ENCODE measurements around the gene DNAJC18. TPM values are rescaled to one million over a fixed set of nuclear protein-coding genes. Genes with fewer than 3 reads are reported as not detected.

Gene DNAJC18
- total and polyA plus RNA-seq, 2 experiments from 2014 or later: 13.4 to 18.9 TPM

DNA sequence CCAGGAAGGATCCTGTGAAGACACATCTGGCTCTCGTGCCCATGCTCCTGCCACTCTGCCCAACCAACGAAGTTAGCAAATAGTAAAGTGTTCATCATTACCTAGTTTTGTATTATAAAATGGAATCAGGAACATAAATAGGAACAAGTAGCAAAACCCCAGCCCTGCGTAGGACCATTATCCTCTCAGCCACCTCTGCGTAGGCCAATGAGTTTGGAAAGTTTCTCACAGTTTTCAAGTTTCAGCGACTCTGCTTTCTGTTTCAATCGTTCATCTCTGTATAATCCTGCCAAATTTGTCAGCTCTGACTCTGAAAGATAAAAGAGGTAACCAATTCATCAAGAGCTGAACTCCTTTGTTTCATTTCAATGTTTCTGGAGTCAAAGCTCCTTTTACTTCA lies 25.4 kb downstream of the DNAJC18 start:
- Histone ChIP-seq H3K79me2 (replicated peaks; ENCODE audit: insufficient read depth) (no peaks in the 10 kb centered on the region), H3K4me2 (no peak overlapping the region), H3K4me1 (ENCODE audit: insufficient read depth) (no peaks in the 10 kb centered on the region), H3K9me2 (ENCODE audit: insufficient read depth) (no peaks in the 10 kb centered on the region), H2AFZ (no peak overlapping the region), H3K27me3 (ENCODE audit: insufficient read depth) (no peaks in the 10 kb centered on the region), H3K27ac (ENCODE audit: low read depth) (no peak overlapping the region), H3F3A (replicated peaks; ENCODE audit: low read depth) (0 out of 2 replicates have a peak, but pooled peaks cover 3% of the 10 kb centered on the region), H4K20me1 (replicated peaks; ENCODE audit: insufficient read depth) (no peaks in the 10 kb centered on the region), H3K4me3 (no peak overlapping the region), H3K36me3 (ENCODE audit: insufficient read depth) (no peaks in the 10 kb centered on the region)
- TF ChIP-seq ZNF114 (CRISPR knock-in tag; IDR thresholded peaks at IDR 0.05) (no peak), NANOG (IDR thresholded peaks at IDR 0.05; ENCODE audit: borderline replicate concordance) (no peak), CREB1 (CRISPR knock-in tag; IDR thresholded peaks at IDR 0.05; ENCODE audit: low read depth) (no peak), EZH2 (IDR thresholded peaks at IDR 0.05; ENCODE audit: low read depth, unreplicated experiment) (no peak), STAT1 (IDR thresholded peaks at IDR 0.05; ENCODE audit: unreplicated experiment) (no peak), EZH2phosphoT487 (IDR thresholded peaks at IDR 0.05; ENCODE audit: unreplicated experiment) (no peak), ZNF331 (CRISPR knock-in tag; IDR thresholded peaks at IDR 0.05; ENCODE audit: low read depth) (no peak), POLR2AphosphoS5 (IDR thresholded peaks at IDR 0.05; ENCODE audit: low read depth) (no peak), JUNB (IDR thresholded peaks at IDR 0.05; ENCODE audit: unreplicated experiment) (no peak)
- TF ChIP-seq, protein P1, sequence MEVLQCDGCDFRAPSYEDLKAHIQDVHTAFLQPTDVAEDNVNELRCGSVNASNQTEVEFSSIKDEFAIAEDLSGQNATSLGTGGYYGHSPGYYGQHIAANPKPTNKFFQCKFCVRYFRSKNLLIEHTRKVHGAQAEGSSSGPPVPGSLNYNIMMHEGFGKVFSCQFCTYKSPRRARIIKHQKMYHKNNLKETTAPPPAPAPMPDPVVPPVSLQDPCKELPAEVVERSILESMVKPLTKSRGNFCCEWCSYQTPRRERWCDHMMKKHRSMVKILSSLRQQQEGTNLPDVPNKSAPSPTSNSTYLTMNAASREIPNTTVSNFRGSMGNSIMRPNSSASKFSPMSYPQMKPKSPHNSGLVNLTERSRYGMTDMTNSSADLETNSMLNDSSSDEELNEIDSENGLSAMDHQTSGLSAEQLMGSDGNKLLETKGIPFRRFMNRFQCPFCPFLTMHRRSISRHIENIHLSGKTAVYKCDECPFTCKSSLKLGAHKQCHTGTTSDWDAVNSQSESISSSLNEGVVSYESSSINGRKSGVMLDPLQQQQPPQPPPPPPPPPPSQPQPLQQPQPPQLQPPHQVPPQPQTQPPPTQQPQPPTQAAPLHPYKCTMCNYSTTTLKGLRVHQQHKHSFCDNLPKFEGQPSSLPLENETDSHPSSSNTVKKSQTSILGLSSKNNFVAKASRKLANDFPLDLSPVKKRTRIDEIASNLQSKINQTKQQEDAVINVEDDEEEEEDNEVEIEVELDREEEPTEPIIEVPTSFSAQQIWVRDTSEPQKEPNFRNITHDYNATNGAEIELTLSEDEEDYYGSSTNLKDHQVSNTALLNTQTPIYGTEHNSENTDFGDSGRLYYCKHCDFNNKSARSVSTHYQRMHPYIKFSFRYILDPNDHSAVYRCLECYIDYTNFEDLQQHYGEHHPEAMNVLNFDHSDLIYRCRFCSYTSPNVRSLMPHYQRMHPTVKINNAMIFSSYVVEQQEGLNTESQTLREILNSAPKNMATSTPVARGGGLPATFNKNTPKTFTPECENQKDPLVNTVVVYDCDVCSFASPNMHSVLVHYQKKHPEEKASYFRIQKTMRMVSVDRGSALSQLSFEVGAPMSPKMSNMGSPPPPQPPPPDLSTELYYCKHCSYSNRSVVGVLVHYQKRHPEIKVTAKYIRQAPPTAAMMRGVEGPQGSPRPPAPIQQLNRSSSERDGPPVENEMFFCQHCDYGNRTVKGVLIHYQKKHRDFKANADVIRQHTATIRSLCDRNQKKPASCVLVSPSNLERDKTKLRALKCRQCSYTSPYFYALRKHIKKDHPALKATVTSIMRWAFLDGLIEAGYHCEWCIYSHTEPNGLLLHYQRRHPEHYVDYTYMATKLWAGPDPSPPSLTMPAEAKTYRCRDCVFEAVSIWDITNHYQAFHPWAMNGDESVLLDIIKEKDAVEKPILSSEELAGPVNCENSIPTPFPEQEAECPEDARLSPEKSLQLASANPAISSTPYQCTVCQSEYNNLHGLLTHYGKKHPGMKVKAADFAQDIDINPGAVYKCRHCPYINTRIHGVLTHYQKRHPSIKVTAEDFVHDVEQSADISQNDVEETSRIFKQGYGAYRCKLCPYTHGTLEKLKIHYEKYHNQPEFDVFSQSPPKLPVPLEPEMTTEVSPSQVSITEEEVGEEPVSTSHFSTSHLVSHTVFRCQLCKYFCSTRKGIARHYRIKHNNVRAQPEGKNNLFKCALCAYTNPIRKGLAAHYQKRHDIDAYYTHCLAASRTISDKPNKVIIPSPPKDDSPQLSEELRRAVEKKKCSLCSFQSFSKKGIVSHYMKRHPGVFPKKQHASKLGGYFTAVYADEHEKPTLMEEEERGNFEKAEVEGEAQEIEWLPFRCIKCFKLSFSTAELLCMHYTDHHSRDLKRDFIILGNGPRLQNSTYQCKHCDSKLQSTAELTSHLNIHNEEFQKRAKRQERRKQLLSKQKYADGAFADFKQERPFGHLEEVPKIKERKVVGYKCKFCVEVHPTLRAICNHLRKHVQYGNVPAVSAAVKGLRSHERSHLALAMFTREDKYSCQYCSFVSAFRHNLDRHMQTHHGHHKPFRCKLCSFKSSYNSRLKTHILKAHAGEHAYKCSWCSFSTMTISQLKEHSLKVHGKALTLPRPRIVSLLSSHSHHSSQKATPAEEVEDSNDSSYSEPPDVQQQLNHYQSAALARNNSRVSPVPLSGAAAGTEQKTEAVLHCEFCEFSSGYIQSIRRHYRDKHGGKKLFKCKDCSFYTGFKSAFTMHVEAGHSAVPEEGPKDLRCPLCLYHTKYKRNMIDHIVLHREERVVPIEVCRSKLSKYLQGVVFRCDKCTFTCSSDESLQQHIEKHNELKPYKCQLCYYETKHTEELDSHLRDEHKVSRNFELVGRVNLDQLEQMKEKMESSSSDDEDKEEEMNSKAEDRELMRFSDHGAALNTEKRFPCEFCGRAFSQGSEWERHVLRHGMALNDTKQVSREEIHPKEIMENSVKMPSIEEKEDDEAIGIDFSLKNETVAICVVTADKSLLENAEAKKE (CRISPR knock-in tag; IDR thresholded peaks at IDR 0.05): no peak
- TF ChIP-seq, protein P2, sequence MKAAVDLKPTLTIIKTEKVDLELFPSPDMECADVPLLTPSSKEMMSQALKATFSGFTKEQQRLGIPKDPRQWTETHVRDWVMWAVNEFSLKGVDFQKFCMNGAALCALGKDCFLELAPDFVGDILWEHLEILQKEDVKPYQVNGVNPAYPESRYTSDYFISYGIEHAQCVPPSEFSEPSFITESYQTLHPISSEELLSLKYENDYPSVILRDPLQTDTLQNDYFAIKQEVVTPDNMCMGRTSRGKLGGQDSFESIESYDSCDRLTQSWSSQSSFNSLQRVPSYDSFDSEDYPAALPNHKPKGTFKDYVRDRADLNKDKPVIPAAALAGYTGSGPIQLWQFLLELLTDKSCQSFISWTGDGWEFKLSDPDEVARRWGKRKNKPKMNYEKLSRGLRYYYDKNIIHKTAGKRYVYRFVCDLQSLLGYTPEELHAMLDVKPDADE (IDR thresholded peaks at IDR 0.05): no peak
- TF ChIP-seq, protein P3, sequence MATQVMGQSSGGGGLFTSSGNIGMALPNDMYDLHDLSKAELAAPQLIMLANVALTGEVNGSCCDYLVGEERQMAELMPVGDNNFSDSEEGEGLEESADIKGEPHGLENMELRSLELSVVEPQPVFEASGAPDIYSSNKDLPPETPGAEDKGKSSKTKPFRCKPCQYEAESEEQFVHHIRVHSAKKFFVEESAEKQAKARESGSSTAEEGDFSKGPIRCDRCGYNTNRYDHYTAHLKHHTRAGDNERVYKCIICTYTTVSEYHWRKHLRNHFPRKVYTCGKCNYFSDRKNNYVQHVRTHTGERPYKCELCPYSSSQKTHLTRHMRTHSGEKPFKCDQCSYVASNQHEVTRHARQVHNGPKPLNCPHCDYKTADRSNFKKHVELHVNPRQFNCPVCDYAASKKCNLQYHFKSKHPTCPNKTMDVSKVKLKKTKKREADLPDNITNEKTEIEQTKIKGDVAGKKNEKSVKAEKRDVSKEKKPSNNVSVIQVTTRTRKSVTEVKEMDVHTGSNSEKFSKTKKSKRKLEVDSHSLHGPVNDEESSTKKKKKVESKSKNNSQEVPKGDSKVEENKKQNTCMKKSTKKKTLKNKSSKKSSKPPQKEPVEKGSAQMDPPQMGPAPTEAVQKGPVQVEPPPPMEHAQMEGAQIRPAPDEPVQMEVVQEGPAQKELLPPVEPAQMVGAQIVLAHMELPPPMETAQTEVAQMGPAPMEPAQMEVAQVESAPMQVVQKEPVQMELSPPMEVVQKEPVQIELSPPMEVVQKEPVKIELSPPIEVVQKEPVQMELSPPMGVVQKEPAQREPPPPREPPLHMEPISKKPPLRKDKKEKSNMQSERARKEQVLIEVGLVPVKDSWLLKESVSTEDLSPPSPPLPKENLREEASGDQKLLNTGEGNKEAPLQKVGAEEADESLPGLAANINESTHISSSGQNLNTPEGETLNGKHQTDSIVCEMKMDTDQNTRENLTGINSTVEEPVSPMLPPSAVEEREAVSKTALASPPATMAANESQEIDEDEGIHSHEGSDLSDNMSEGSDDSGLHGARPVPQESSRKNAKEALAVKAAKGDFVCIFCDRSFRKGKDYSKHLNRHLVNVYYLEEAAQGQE (IDR thresholded peaks at IDR 0.05; ENCODE audit: unreplicated experiment): no peak
- TF ChIP-seq, protein P4, sequence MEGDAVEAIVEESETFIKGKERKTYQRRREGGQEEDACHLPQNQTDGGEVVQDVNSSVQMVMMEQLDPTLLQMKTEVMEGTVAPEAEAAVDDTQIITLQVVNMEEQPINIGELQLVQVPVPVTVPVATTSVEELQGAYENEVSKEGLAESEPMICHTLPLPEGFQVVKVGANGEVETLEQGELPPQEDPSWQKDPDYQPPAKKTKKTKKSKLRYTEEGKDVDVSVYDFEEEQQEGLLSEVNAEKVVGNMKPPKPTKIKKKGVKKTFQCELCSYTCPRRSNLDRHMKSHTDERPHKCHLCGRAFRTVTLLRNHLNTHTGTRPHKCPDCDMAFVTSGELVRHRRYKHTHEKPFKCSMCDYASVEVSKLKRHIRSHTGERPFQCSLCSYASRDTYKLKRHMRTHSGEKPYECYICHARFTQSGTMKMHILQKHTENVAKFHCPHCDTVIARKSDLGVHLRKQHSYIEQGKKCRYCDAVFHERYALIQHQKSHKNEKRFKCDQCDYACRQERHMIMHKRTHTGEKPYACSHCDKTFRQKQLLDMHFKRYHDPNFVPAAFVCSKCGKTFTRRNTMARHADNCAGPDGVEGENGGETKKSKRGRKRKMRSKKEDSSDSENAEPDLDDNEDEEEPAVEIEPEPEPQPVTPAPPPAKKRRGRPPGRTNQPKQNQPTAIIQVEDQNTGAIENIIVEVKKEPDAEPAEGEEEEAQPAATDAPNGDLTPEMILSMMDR (conservative IDR thresholded peaks at IDR 0.05; ENCODE audit: low read depth in 2 of 2): no peak
- H3K27ac Mint-ChIP-seq: no peak overlapping the region
- H3K36me3 Mint-ChIP-seq (ENCODE audit: low read depth): peaks cover 10% of the 10 kb centered on the region
- no peaks in the 10 kb centered on the region for H3K9me3 Mint-ChIP-seq
- H3K27me3 Mint-ChIP-seq (ENCODE audit: insufficient read depth, low read depth, poor library complexity): peaks cover 1% of the 10 kb centered on the region
- H3K4me1 Mint-ChIP-seq: peaks cover 4% of the 10 kb centered on the region; the same call in 1 of the 3 replicates
- H3K4me3 Mint-ChIP-seq: no peak overlapping the region
- ATAC-seq (no peak), DNase-seq (ENCODE audit: low spot score) (no peak)
